WTC11 (cell line): Measurements from ENCODE around the gene IFNGR2. TPM values are rescaled to one million over a fixed set of nuclear protein-coding genes. Genes with fewer than 3 reads are reported as not detected.
A peak's percentile ranks its signal among the peaks of the same experiment; 100 is the strongest.

Source experiments
- ATAC-seq: fragments of 200-7000 bp; cut with Tn5 transposase; 2 replicates; pipeline ENCODE4 v1.10.0; 2021; ENCODE audit warnings: mild to moderate bottlenecking, moderate library complexity
- CTCF ChIA-PET: fragments of 300-600 bp; sonication (Branson Sonifier 250); formaldehyde crosslinking; loops from one replicate; lab custom pipeline; 2021; ENCODE audit warnings: antibody characterized with exemption; lab: Charles Lee
- POLR2A ChIA-PET: fragments of 350-600 bp; sonication (Branson Sonifier 250); formaldehyde crosslinking; loops from one replicate; lab custom pipeline; 2021; ENCODE audit warnings: antibody characterized with exemption; lab: Charles Lee
- DNase-seq: peaks from one replicate; pipeline ENCODE4 v3.0.0; 2021; ENCODE audit warnings: low spot score
- H3K27ac Mint-ChIP-seq: 2 replicates; pipeline ENCODE4 v1.8.0; 2021; ENCODE audit warnings: mixed read lengths
- H3K27me3 Mint-ChIP-seq: 2 replicates; pipeline ENCODE4 v1.8.0; 2021; ENCODE audit warnings: low read depth, mild to moderate bottlenecking, moderate library complexity, mixed read lengths
- H3K36me3 Mint-ChIP-seq: 2 replicates; pipeline ENCODE4 v1.8.0; 2021; ENCODE audit warnings: mixed read lengths
- H3K4me1 Mint-ChIP-seq: 2 replicates; pipeline ENCODE4 v1.8.0; 2022; ENCODE audit warnings: mixed read lengths
- H3K4me3 Mint-ChIP-seq: 2 replicates; pipeline ENCODE4 v1.8.0; 2021; ENCODE audit warnings: mild to moderate bottlenecking, moderate library complexity, mixed read lengths
- H3K9me3 Mint-ChIP-seq: 2 replicates; pipeline ENCODE4 v1.8.0; 2021; ENCODE audit warnings: mixed read lengths
- CREB1 ChIP-seq: sonication (generic); formaldehyde crosslinking; IDR thresholded peaks from 2 replicates; pipeline ENCODE4 v1.8.0; 2023; ENCODE audit warnings: mild to moderate bottlenecking, missing genetic modification reagents
- CREM ChIP-seq: sonication (generic); formaldehyde crosslinking; IDR thresholded peaks from 2 replicates; pipeline ENCODE4 v1.8.1; 2022; ENCODE audit warnings: mild to moderate bottlenecking, missing genetic modification reagents, moderate library complexity
- ETV6 ChIP-seq: sonication (generic); formaldehyde crosslinking; IDR thresholded peaks from 2 replicates; pipeline ENCODE4 v1.8.1; 2022; ENCODE audit warnings: mild to moderate bottlenecking, missing genetic modification reagents
- FOXK1 ChIP-seq: sonication (generic); formaldehyde crosslinking; IDR thresholded peaks from 2 replicates; pipeline ENCODE4 v1.8.0; 2022; ENCODE audit warnings: mild to moderate bottlenecking, moderate library complexity, missing genetic modification reagents
- FOXP4 ChIP-seq: sonication (generic); formaldehyde crosslinking; IDR thresholded peaks from 2 replicates; pipeline ENCODE4 v1.8.0; 2022; ENCODE audit warnings: mild to moderate bottlenecking, missing genetic modification reagents
- GABPB1 ChIP-seq: sonication (generic); formaldehyde crosslinking; IDR thresholded peaks from 2 replicates; pipeline ENCODE4 v1.8.1; 2023; ENCODE audit warnings: mild to moderate bottlenecking, missing genetic modification reagents
- IRF1 ChIP-seq: sonication (generic); formaldehyde crosslinking; IDR thresholded peaks from 2 replicates; pipeline ENCODE4 v1.8.0; 2023; ENCODE audit warnings: missing genetic modification reagents
- JUN ChIP-seq: sonication (generic); formaldehyde crosslinking; IDR thresholded peaks from 2 replicates; pipeline ENCODE4 v1.8.0; 2023; ENCODE audit warnings: mild to moderate bottlenecking, missing genetic modification reagents
- SOX15 ChIP-seq: fragments of 250-450 bp; sonication (Bioruptor Pico); IDR thresholded peaks from 2 replicates; pipeline ENCODE4 v1.9.0; 2021; ENCODE audit warnings: mild to moderate bottlenecking
- TEAD1 ChIP-seq: sonication (generic); formaldehyde crosslinking; IDR thresholded peaks from 2 replicates; pipeline ENCODE4 v1.8.0; 2022; ENCODE audit warnings: mild to moderate bottlenecking, missing genetic modification reagents
- ZNF138 ChIP-seq: sonication (generic); formaldehyde crosslinking; conservative IDR thresholded peaks from 2 replicates; pipeline ENCODE4 v1.8.1; 2022; ENCODE audit warnings: mild to moderate bottlenecking, moderate library complexity, missing genetic modification reagents
- total RNA-seq: library from RNA; stranded (reverse); gene quantifications from 3 replicates; pipeline ENCODE4 v1.2.3, GENCODE V29; 2021
- TF ChIP-seq, protein P1 (sequence below): sonication (generic); formaldehyde crosslinking; IDR thresholded peaks from 2 replicates; pipeline ENCODE4 v1.8.0; 2023; ENCODE audit warnings: missing genetic modification reagents, mild to moderate bottlenecking, borderline replicate concordance
- TF ChIP-seq, protein P2 (sequence below): sonication (generic); formaldehyde crosslinking; IDR thresholded peaks from 2 replicates; pipeline ENCODE4 v1.8.0; 2022; ENCODE audit warnings: mild to moderate bottlenecking, missing genetic modification reagents
- TF ChIP-seq, protein P3 (sequence below): sonication (generic); formaldehyde crosslinking; IDR thresholded peaks from 2 replicates; pipeline ENCODE4 v1.8.0; 2022; ENCODE audit warnings: mild to moderate bottlenecking, missing genetic modification reagents

IFNGR2 gene
- total RNA-seq, 1 experiment from 2014 or later, result 34.1 TPM

- Mint-ChIP-seq H3K4me3 (peak overlapping the region; percentile 69), H3K9me3 (no peaks in the 10 kb centered on the region), H3K36me3 (peaks cover 2% of the 10 kb centered on the region; the same call in 1 of the 2 replicates), H3K4me1 (peaks cover 17% of the 10 kb centered on the region), H3K27me3 (no peaks in the 10 kb centered on the region), H3K27ac (no peak overlapping the region; the same call in 1 of the 2 replicates)
- peak; percentile 64 for ATAC-seq
- TF ChIP-seq, protein P1, sequence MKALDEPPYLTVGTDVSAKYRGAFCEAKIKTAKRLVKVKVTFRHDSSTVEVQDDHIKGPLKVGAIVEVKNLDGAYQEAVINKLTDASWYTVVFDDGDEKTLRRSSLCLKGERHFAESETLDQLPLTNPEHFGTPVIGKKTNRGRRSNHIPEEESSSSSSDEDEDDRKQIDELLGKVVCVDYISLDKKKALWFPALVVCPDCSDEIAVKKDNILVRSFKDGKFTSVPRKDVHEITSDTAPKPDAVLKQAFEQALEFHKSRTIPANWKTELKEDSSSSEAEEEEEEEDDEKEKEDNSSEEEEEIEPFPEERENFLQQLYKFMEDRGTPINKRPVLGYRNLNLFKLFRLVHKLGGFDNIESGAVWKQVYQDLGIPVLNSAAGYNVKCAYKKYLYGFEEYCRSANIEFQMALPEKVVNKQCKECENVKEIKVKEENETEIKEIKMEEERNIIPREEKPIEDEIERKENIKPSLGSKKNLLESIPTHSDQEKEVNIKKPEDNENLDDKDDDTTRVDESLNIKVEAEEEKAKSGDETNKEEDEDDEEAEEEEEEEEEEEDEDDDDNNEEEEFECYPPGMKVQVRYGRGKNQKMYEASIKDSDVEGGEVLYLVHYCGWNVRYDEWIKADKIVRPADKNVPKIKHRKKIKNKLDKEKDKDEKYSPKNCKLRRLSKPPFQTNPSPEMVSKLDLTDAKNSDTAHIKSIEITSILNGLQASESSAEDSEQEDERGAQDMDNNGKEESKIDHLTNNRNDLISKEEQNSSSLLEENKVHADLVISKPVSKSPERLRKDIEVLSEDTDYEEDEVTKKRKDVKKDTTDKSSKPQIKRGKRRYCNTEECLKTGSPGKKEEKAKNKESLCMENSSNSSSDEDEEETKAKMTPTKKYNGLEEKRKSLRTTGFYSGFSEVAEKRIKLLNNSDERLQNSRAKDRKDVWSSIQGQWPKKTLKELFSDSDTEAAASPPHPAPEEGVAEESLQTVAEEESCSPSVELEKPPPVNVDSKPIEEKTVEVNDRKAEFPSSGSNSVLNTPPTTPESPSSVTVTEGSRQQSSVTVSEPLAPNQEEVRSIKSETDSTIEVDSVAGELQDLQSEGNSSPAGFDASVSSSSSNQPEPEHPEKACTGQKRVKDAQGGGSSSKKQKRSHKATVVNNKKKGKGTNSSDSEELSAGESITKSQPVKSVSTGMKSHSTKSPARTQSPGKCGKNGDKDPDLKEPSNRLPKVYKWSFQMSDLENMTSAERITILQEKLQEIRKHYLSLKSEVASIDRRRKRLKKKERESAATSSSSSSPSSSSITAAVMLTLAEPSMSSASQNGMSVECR (CRISPR knock-in tag), result peak; percentile 22; the same call in 1 of the 2 replicates
- TF ChIP-seq IRF1 (CRISPR knock-in tag) (peak; percentile 76; the same call in 1 of the 2 replicates), JUN (CRISPR knock-in tag) (peak; percentile 50; the same call in 1 of the 2 replicates), ETV6 (CRISPR knock-in tag) (0 out of 2 replicates have a peak, but pooled peaks have one; percentile 44), TEAD1 (peak; percentile 84), ZNF138 (no peak), SOX15 (CRISPR knock-in tag) (no peak), FOXK1 (CRISPR knock-in tag) (peak; percentile 83; the same call in 1 of the 2 replicates), GABPB1 (no peak), CREB1 (peak; percentile 39; the same call in 1 of the 2 replicates), CREM (CRISPR knock-in tag) (peak; percentile 37; the same call in 1 of the 2 replicates), FOXP4 (peak; percentile 96)
- TF ChIP-seq, protein P2, sequence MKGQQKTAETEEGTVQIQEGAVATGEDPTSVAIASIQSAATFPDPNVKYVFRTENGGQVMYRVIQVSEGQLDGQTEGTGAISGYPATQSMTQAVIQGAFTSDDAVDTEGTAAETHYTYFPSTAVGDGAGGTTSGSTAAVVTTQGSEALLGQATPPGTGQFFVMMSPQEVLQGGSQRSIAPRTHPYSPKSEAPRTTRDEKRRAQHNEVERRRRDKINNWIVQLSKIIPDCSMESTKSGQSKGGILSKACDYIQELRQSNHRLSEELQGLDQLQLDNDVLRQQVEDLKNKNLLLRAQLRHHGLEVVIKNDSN (CRISPR knock-in tag), result peak; percentile 53; the same call in 1 of the 2 replicates
- TF ChIP-seq, protein P3, sequence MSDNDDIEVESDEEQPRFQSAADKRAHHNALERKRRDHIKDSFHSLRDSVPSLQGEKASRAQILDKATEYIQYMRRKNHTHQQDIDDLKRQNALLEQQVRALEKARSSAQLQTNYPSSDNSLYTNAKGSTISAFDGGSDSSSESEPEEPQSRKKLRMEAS (CRISPR knock-in tag), result peak; percentile 79
- POLR2A ChIA-PET, result interaction anchor here (0.6 to 1.5 kb wide), 3 partner anchors 40 to 78 kb away, joined by 4 to 6 read pairs (median 5); partner anchors contain the start of gene IFNAR1
- CTCF ChIA-PET, result interaction anchor here (0.6 to 1.1 kb wide), 5 partner anchors 34 to 490 kb away, joined by 3 to 6 read pairs (median 4); no protein-coding TSS in a partner anchor
- DNase-seq, result peak; percentile 56
These were observed 923 bp upstream of the IFNGR2 start for GRCh38 chr21:33402001-33402979.
